Smooth muscle cell (in vitro differentiated cells): Measurements from ENCODE around the gene DBN1. TPM values are rescaled to one million over a fixed set of nuclear protein-coding genes. Genes with fewer than 3 reads are reported as not detected.

Experiments used
- DNase-seq: peaks from one replicate; lab custom pipeline; 2025; ENCODE audit not compliant: unreplicated experiment; lab: John Stamatoyannopoulos, UW
- H2AFZ ChIP-seq: fragments of 200-600 bp; sonication (generic); 2 replicates; pipeline ENCODE4 v1.6.0; 2016; ENCODE audit warnings: antibody characterized with exemption, low read depth, mild to moderate bottlenecking
- H3F3A ChIP-seq: fragments of 200-600 bp; sonication (generic); 2 replicates; pipeline ENCODE4 v1.6.0; 2017; ENCODE audit warnings: antibody characterized with exemption, low read depth
- H3K27ac ChIP-seq: fragments of 200-600 bp; sonication (generic); 2 replicates; pipeline ENCODE4 v1.5.1; 2016; ENCODE audit warnings: low read depth, mild to moderate bottlenecking
- H3K27me3 ChIP-seq: fragments of 200-600 bp; sonication (generic); 2 replicates; pipeline ENCODE4 v1.6.1; 2016; ENCODE audit warnings: low read depth, mild to moderate bottlenecking
- H3K36me3 ChIP-seq: fragments of 200-600 bp; sonication (generic); 2 replicates; pipeline ENCODE4 v1.5.1; 2016; ENCODE audit warnings: low read depth
- H3K4me1 ChIP-seq: fragments of 200-600 bp; sonication (generic); 2 replicates; pipeline ENCODE4 v1.5.1; 2016; ENCODE audit warnings: low read depth
- H3K4me2 ChIP-seq: fragments of 200-600 bp; sonication (generic); 2 replicates; pipeline ENCODE4 v1.6.0; 2016; ENCODE audit warnings: mild to moderate bottlenecking
- H3K4me3 ChIP-seq: fragments of 200-600 bp; sonication (generic); 2 replicates; pipeline ENCODE4 v1.5.1; 2016; ENCODE audit warnings: mild to moderate bottlenecking
- H3K79me2 ChIP-seq: fragments of 200-600 bp; sonication (generic); 2 replicates; pipeline ENCODE4 v1.6.0; 2016; ENCODE audit warnings: low read depth, mild to moderate bottlenecking
- H3K9ac ChIP-seq: fragments of 200-600 bp; sonication (generic); 2 replicates; pipeline ENCODE4 v1.6.0; 2016; ENCODE audit warnings: low read depth
- H3K9me3 ChIP-seq: fragments of 200-600 bp; sonication (generic); replicated peaks from 2 replicates; pipeline ENCODE4 v1.5.1; 2016; ENCODE audit warnings: low read depth
- H4K20me1 ChIP-seq: fragments of 200-600 bp; sonication (generic); 2 replicates; pipeline ENCODE4 v1.6.0; 2016; ENCODE audit warnings: low read depth
- WGBS: methylation state at CpG from one replicate; pipeline ENCODE4 v1.1.7; 2016; ENCODE audit warnings: low lambda C conversion rate; 5-methylcytosine and 5-hydroxymethylcytosine counted together
- polyA plus RNA-seq: library from polyadenylated mRNA; unstranded; fragments of >200 nt; fragmentation: Nextera tagmentation; extraction: Ambion mirVana; gene quantifications from 2 replicates; pipeline ENCODE4 v1.2.1, GENCODE V29; 2016
- total RNA-seq: library from RNA; depleted of rRNA; stranded (reverse); fragments of >200 nt; gene quantifications from 2 replicates; pipeline ENCODE4 v1.2.3, GENCODE V29; 2014
- TF ChIP-seq, protein P1 (sequence below): fragments of 200-600 bp; sonication (generic); IDR thresholded peaks from 2 replicates; pipeline ENCODE4 v1.5.1; 2017; ENCODE audit warnings: borderline replicate concordance, mild to moderate bottlenecking, antibody characterized with exemption; ENCODE audit not compliant: insufficient read depth, poor library complexity, severe bottlenecking

The DBN1 gene
- total and polyA plus RNA-seq, 2 experiments from 2014 or later: 116 to 202 TPM

DNA sequence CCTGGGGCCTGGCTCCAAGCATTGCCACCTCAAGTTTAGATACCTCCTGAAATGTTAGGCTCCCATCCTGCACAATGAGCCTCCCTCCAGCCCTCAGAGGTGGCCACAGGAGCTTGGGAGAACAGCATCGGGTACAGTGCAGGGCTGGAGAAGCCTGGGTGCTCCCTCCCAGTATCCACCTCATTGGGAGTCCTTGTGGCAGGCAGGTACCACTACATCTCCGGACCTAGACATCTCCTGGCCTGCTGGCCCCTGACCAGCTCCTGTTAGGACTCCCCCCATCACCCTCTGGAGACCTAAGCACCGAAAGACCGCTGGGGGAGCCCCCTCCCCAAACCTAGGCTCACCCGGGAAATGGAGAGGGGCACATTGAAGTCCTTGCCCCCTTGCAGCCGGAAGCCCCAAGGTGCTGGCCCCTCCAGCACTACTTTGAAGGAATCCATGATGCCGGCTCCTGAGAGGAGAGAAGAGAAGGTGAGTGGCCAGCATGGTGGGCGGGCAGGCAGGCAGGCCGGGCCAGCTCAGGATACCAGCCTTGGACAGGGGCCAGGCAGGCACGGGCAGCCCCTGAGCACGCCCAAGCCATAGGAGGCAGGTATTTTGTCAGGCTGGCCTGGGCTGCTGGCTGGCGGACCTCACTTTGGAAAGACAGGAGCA lies 22.8 kb upstream of the DBN1 start:
- WGBS: 7% methylated on average over 12 of the region's 12 CpGs
- no peak overlapping the region for H2AFZ ChIP-seq
- peak overlapping the region; percentile 99 for H3K4me2 ChIP-seq
- no peaks in the 10 kb centered on the region for H3K27me3 ChIP-seq
- no peak for DNase-seq
- TF ChIP-seq, protein P1, sequence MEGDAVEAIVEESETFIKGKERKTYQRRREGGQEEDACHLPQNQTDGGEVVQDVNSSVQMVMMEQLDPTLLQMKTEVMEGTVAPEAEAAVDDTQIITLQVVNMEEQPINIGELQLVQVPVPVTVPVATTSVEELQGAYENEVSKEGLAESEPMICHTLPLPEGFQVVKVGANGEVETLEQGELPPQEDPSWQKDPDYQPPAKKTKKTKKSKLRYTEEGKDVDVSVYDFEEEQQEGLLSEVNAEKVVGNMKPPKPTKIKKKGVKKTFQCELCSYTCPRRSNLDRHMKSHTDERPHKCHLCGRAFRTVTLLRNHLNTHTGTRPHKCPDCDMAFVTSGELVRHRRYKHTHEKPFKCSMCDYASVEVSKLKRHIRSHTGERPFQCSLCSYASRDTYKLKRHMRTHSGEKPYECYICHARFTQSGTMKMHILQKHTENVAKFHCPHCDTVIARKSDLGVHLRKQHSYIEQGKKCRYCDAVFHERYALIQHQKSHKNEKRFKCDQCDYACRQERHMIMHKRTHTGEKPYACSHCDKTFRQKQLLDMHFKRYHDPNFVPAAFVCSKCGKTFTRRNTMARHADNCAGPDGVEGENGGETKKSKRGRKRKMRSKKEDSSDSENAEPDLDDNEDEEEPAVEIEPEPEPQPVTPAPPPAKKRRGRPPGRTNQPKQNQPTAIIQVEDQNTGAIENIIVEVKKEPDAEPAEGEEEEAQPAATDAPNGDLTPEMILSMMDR: peak; percentile 24
- H4K20me1 ChIP-seq: peaks cover 33% of the 10 kb centered on the region
- peak overlapping the region; percentile 96 for H3K27ac ChIP-seq
- H3K4me1 ChIP-seq: peaks cover 41% of the 10 kb centered on the region
- H3K9ac ChIP-seq: peak overlapping the region; percentile 90
- peak overlapping the region; percentile 66 for H3K4me3 ChIP-seq
- H3K9me3 ChIP-seq: no peaks in the 10 kb centered on the region
- peaks cover 29% of the 10 kb centered on the region for H3K79me2 ChIP-seq
- peaks cover 31% of the 10 kb centered on the region for H3F3A ChIP-seq
- H3K36me3 ChIP-seq: no peaks in the 10 kb centered on the region

DNA sequence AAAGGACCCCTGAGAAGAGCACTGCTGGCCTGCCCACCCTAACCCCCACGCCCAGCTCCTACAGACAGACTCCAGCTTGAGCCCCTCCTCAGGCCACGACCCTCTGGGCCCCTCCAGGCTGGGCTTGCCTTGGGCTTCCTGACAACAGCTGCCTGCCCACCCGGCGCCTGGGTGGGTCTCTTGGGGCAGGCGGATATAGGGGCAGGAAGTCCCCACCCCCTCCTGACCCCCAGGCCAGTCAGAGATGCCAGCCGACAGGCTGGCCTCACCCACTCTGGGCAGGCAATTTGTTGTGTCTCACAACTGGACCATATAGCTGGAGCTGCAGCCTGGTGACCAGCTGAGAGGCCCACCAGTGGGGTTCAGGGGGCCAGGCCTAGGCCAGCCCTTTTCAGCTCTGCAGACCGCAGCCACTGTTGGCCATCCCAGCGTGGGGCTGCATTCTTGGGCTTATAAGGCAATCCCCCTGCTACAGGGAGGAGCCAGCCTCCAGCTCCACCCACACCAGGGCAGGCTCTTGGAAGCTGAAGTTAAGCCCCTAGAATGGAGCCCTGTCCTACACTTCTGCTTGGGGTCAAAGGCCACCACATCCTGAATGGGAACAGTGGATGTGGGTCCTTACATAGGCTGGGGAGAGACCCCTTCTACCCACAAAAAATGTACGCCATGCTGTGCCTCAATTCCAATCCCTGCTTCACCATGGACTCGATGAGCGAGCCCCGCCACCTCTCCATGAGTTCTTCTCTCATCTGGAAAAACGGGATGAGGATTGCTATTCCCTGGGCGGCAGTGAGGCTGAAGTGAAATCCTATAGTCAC lies 22.0 kb upstream of the DBN1 start:
- Histone ChIP-seq H3F3A (peaks cover 32% of the 10 kb centered on the region), H3K36me3 (no peaks in the 10 kb centered on the region), H2AFZ (no peak overlapping the region), H3K27me3 (no peaks in the 10 kb centered on the region), H4K20me1 (peaks cover 40% of the 10 kb centered on the region), H3K79me2 (peaks cover 35% of the 10 kb centered on the region), H3K4me1 (peaks cover 37% of the 10 kb centered on the region), H3K4me3 (peak overlapping the region; percentile 66), H3K9me3 (no peaks in the 10 kb centered on the region), H3K27ac (peak overlapping the region; percentile 96), H3K9ac (peak overlapping the region; percentile 90), H3K4me2 (peak overlapping the region; percentile 99)
- peak; percentile 56 for DNase-seq
- whole genome bisulfite sequencing: 34% methylated on average over 13 of the region's 14 CpGs
- TF ChIP-seq, protein P1: no peak

DNA sequence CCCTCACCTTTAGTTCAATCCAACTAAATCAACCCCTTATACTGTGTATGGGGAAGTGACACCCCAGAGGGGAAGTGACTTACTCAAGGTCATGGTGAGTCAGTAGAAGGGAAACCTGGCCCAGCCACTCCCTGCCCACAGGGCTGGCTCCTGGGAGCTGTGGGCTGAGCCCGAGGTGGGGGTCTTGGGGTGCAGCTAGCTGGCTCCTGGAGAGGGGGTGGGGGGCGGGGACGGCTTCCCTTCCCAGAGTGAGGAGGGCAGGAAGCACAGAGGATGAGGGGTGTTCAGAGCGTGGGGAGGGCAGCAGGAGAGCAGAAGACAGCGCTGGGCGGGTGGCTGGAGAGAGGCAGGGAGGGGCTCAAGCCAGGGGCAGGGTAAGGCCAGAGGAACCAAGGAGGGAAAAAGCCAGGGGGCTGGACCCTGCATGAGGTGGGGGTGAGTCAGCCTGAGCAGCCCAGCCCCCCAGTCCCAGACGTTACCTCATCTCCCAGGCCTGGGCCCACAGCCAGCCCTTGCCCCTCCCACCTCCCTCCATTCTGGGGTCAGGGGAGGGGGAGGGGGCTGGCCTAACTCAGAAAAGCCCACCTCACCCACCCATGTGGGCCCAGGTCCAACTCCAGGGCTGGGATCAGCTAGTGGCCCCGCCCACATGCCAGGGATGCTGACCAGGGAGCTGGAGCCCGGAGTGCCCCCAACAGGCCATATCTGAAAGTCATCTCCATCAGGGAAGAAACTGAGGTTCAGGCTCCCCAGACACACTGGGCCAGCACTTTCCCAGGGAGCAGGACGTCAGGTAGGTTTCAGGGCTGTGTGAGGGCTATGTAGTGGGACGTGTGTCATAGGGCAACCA lies 21.1 kb upstream of the DBN1 start:
- H4K20me1 ChIP-seq: peaks cover 49% of the 10 kb centered on the region
- peaks cover 34% of the 10 kb centered on the region for H3K4me1 ChIP-seq
- peaks cover 32% of the 10 kb centered on the region for H3F3A ChIP-seq
- H3K36me3 ChIP-seq: no peaks in the 10 kb centered on the region
- peak overlapping the region; percentile 96 for H3K27ac ChIP-seq
- WGBS: 25% methylated on average over 7 of the region's 11 CpGs
- TF ChIP-seq, protein P1: peak; percentile 23
- H3K4me2 ChIP-seq: peak overlapping the region; percentile 99
- no peaks in the 10 kb centered on the region for H3K9me3 ChIP-seq
- peak; percentile 74 for DNase-seq
- H3K27me3 ChIP-seq: no peaks in the 10 kb centered on the region
- peak overlapping the region; percentile 6 for H3K4me3 ChIP-seq
- H2AFZ ChIP-seq: no peak overlapping the region
- peaks cover 39% of the 10 kb centered on the region for H3K79me2 ChIP-seq
- peak overlapping the region; percentile 69 for H3K9ac ChIP-seq
